ENCODE data around the gene ERC1. TPM values are rescaled to one million over a fixed set of nuclear protein-coding genes. Genes with fewer than 3 reads are reported as not detected.

The ERC1 gene
- total RNA-seq, 2 donors from 2014 or later = 40.3 to 43.0 TPM

DNA sequence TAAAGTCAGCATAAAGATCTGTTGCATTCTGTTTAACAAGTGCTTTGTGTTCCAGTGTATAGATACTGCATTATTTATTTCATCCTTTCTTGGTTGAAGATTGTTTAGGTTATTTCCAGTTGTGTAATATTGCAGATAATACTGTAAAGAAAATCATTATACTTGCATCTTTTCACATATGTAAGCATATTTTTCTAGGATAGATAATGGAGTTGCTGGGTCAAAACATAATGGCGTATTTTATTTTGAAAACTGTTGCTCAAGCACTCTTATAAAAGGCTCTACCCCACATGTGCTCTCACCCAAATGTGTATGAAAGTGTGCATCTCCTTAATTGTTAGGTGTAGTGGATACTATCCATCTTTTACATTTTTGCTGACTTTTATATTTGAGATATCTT lies 329.0 kb downstream of the ERC1 start:
- Histone ChIP-seq H3K4me3 (no peak overlapping the region), H3K36me3 (peaks cover under 1% of the 10 kb centered on the region), H3K4me1 (peaks cover 0 to 21% of the 10 kb centered on the region in 2 donors), H3K27me3 (no peaks in the 10 kb centered on the region), H3K9me3 (no peaks in the 10 kb centered on the region), H3K27ac (no peak overlapping the region)
- no peak for DNase-seq (ENCODE audit: low spot score)
- TF ChIP-seq, protein P1, sequence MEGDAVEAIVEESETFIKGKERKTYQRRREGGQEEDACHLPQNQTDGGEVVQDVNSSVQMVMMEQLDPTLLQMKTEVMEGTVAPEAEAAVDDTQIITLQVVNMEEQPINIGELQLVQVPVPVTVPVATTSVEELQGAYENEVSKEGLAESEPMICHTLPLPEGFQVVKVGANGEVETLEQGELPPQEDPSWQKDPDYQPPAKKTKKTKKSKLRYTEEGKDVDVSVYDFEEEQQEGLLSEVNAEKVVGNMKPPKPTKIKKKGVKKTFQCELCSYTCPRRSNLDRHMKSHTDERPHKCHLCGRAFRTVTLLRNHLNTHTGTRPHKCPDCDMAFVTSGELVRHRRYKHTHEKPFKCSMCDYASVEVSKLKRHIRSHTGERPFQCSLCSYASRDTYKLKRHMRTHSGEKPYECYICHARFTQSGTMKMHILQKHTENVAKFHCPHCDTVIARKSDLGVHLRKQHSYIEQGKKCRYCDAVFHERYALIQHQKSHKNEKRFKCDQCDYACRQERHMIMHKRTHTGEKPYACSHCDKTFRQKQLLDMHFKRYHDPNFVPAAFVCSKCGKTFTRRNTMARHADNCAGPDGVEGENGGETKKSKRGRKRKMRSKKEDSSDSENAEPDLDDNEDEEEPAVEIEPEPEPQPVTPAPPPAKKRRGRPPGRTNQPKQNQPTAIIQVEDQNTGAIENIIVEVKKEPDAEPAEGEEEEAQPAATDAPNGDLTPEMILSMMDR (IDR thresholded peaks at IDR 0.05) = no peak

DNA sequence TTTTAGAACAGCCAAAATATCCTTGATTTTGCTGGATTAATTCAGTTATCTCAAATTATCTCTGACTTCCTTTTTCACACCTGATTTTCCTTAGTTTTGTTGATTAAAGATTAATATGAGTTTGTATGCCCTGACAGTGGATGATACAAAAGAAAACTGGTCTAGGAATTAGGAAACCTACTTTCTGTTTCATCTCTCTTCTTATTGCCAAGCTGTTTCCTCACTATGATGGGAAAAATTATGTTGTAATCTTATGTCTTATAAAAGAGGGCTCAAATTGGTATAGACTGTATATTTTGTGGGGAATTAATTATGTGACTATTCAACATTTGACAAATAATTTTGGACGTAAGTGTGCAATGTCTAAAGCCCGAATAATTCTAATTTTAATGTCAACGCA lies 331.8 kb downstream of the ERC1 start:
- H3K27ac ChIP-seq = no peak overlapping the region
- TF ChIP-seq, protein P1 (IDR thresholded peaks at IDR 0.05) = no peak
- no peak overlapping the region for H3K4me3 ChIP-seq
- H3K27me3 ChIP-seq = no peaks in the 10 kb centered on the region
- H3K36me3 ChIP-seq = no peaks in the 10 kb centered on the region
- no peaks in the 10 kb centered on the region for H3K9me3 ChIP-seq
- H3K4me1 ChIP-seq = peaks cover 0 to 25% of the 10 kb centered on the region in 2 donors
- DNase-seq (ENCODE audit: low spot score) = no peak

DNA sequence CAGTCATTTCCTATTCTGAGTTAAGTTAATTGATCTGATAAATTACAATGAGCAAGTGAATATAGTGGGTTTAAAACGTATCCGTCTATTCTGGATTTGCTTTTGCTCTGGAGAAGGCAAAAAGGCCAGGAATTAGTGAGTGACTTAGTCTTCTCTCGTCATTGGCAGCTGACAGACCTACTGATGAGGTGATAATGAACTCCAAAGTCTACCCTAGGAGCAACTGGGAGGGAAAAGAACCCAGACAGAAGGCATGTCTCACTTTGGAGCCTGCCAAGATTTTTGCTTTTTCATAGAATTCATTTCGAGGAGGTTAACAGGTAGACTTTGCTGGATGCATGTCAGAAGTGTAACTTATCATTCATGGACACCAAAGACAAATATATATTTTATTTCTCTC lies 333.1 kb downstream of the ERC1 start:
- TF ChIP-seq, protein P1 (IDR thresholded peaks at IDR 0.05) = no peak
- peaks cover 0 to 12% of the 10 kb centered on the region in 2 donors for H3K4me1 ChIP-seq

DNA sequence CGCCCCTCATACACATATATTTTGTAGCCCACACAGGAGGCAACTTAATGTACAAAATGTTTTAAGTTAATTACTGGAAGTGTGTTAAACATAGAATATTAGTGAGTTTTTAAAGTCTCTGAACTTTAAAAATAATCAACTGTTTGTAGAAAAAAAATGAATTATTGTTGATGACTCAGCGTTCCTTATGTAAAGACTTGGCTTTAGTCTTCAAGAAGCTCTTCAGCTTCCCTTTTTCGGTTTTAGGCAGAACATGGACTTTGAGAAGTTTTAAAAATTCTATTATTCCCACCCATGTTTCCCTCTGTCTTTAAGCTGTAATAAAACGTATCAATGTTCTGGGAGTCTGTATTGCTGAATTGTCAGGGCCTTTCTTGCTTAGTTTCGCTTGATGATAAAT lies 333.9 kb downstream of the ERC1 start:
- TF ChIP-seq, protein P1 (IDR thresholded peaks at IDR 0.05) = no peak
- Histone ChIP-seq H3K4me3 (no peak overlapping the region), H3K27me3 (no peaks in the 10 kb centered on the region), H3K36me3 (no peaks in the 10 kb centered on the region), H3K9me3 (no peaks in the 10 kb centered on the region), H3K4me1 (peaks cover 0 to 10% of the 10 kb centered on the region in 2 donors), H3K27ac (peak overlapping the region in 1 of 2 donors; percentile 28)
- DNase-seq (ENCODE audit: low spot score) = no peak

More for the DNA sequence above, 333.1 kb downstream of the ERC1 start:
- Histone ChIP-seq H3K9me3 (no peaks in the 10 kb centered on the region), H3K36me3 (no peaks in the 10 kb centered on the region), H3K27ac (no peak overlapping the region), H3K27me3 (no peaks in the 10 kb centered on the region), H3K4me3 (no peak overlapping the region)
- DNase-seq (ENCODE audit: low spot score) = no peak

DNA sequence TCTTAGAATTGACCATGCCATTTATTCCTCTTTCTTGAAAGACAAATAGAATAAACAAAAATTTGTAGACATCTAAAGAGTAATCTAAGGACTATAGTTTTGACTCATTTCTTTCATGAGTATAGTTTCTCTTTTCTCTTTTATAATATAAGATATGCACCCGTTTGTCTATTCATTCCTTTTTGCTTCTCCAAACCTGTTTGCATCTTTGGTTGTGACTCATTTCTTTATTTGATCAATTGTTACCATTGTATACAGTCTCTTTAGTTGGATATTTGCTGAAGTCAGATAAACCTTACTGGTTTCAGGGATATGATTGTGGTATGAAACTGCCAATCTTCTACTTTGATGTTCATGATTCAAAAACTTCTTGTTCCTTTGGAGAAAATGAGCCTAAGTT lies 334.6 kb downstream of the ERC1 start:
- Histone ChIP-seq H3K4me1 (peaks cover 0 to 10% of the 10 kb centered on the region in 2 donors), H3K9me3 (no peaks in the 10 kb centered on the region), H3K27ac (no peak overlapping the region), H3K36me3 (no peaks in the 10 kb centered on the region), H3K4me3 (no peak overlapping the region), H3K27me3 (no peaks in the 10 kb centered on the region)
- TF ChIP-seq, protein P1 (IDR thresholded peaks at IDR 0.05) = no peak
- no peak for DNase-seq (ENCODE audit: low spot score)

DNA sequence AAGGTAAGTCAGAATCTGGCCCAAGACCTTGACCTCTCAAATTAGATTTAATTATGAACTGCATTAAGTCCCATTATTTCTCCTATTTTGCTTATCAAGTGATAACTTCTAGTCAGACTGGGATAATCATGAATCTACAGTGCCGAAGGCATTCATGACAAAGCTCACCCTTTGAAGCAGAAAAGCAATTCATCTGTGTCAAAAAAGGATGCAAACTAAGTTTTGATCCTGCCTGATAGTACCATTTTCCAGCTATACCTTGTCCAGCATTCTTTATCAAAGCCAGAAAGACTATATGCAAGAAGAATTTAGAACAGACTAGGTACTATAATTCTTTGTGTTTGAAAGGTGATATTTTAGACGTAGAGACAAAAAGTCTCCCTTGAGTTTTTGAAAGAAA lies 335.2 kb downstream of the ERC1 start:
- TF ChIP-seq, protein P1 (IDR thresholded peaks at IDR 0.05) = no peak
- Histone ChIP-seq H3K4me3 (no peak overlapping the region), H3K36me3 (no peaks in the 10 kb centered on the region), H3K9me3 (no peaks in the 10 kb centered on the region), H3K27ac (no peak overlapping the region), H3K27me3 (no peaks in the 10 kb centered on the region), H3K4me1 (peaks cover 0 to 10% of the 10 kb centered on the region in 2 donors)
- no peak for DNase-seq (ENCODE audit: low spot score)

Data from right atrium auricular region (tissue), 2 donors.